OCI-LY3 (cell line): ENCODE data around the gene P2RX7.

Source experiments
- H2AFZ ChIP-seq: fragments of 200-600, 300-600 bp; shearing (Covaris generic); 2 replicates; pipeline ENCODE4 v1.6.0; 2014; ENCODE audit warnings: antibody characterized with exemption, low read depth, low read length
- H3K27ac ChIP-seq: fragments of 200-600, 300-600 bp; sonication (generic); 2 replicates; pipeline ENCODE4 v1.5.1; 2014; ENCODE audit warnings: mild to moderate bottlenecking, low read length, moderate library complexity, mixed read lengths
- H3K27me3 ChIP-seq: fragments of 200-600, 300-600 bp; sonication (generic); 2 replicates; pipeline ENCODE4 v1.6.1; 2014; ENCODE audit warnings: low read depth, low read length, mixed read lengths
- H3K36me3 ChIP-seq: fragments of 200-600, 300-600 bp; sonication (generic); replicated peaks from 2 replicates; pipeline ENCODE3; 2014; ENCODE audit warnings: low read depth, low read length, mixed read lengths
- H3K4me1 ChIP-seq: fragments of 300-600, 200-600 bp; sonication (generic); 2 replicates; pipeline ENCODE4 v1.6.1; 2014; ENCODE audit warnings: low read length, mixed read lengths
- H3K4me2 ChIP-seq: fragments of 200-600, 300-600 bp; sonication (generic); 2 replicates; pipeline ENCODE4 v1.6.1; 2014; ENCODE audit warnings: low read length, mixed read lengths
- H3K4me3 ChIP-seq: fragments of 300-600, 200-600 bp; sonication (generic); 2 replicates; pipeline ENCODE4 v1.5.1; 2014; ENCODE audit warnings: antibody characterized with exemption, mild to moderate bottlenecking, low read length, moderate library complexity
- H3K79me2 ChIP-seq: fragments of 300-600, 200-600 bp; shearing (Covaris generic); 2 replicates; pipeline ENCODE4 v1.6.1; 2014; ENCODE audit warnings: mild to moderate bottlenecking, low read length, mixed read lengths
- H3K9ac ChIP-seq: fragments of 300-600, 200-600 bp; shearing (Covaris generic); 2 replicates; pipeline ENCODE4 v1.6.0; 2014; ENCODE audit warnings: mild to moderate bottlenecking, low read length, moderate library complexity
- H3K9me3 ChIP-seq: fragments of 200-600, 300-600 bp; shearing (Covaris generic); 2 replicates; pipeline ENCODE4 v1.6.1; 2014; ENCODE audit warnings: low read length, mixed read lengths; ENCODE audit not compliant: insufficient read depth
- H4K20me1 ChIP-seq: fragments of 200-600, 300-600 bp; sonication (generic); 2 replicates; pipeline ENCODE4 v1.6.1; 2016; ENCODE audit warnings: low read length, mixed read lengths; ENCODE audit not compliant: insufficient read depth
- CTCF ChIP-seq: fragments of 200-600, 300-600 bp; sonication (generic); IDR thresholded peaks from 2 replicates; pipeline ENCODE4 v1.5.1; 2014; ENCODE audit warnings: antibody characterized with exemption, low read length, low read depth
- EZH2phosphoT487 ChIP-seq: fragments of 200-600 bp; shearing (Covaris generic); IDR thresholded peaks from 2 replicates; pipeline ENCODE4 v1.6.1; 2018; ENCODE audit warnings: antibody characterized with exemption, mixed run types, low read depth

The P2RX7 gene

GRCh38 chr12:121209221-121209620 lies 76.5 kb downstream of the P2RX7 start:
- Histone ChIP-seq H3K9ac (peak overlapping the region; percentile 72), H3K4me3 (peak overlapping the region; percentile 86)

GRCh38 chr12:121209624-121210572 lies 77.2 kb downstream of the P2RX7 start, which contains the start of gene P2RX4:
Gene P2RX4, plus strand, starts transcription at chr12:121210129. Its CDS starts 36 bp downstream, at chr12:121210165.
- Histone ChIP-seq H3K4me3 (peak within 1 kb of the TSS; percentile 86), H4K20me1 (no peaks in the 10 kb centered on the region), H3K36me3 (no peaks in the 10 kb centered on the region), H3K27me3 (no peaks in the 10 kb centered on the region), H3K9ac (peak within 1 kb of the TSS; percentile 72), H2AFZ (peak within 1 kb of the TSS; percentile 67), H3K9me3 (no peaks in the 10 kb centered on the region), H3K79me2 (peaks cover 5% of the 10 kb centered on the region), H3K4me2 (peak within 1 kb of the TSS; percentile 96), H3K27ac (peak within 1 kb of the TSS; percentile 10), H3K4me1 (peaks cover 10% of the 10 kb centered on the region)
- TF ChIP-seq EZH2phosphoT487 (no peak), CTCF (peak; percentile 69)

More at GRCh38 chr12:121209221-121209620, 76.5 kb downstream of the P2RX7 start:
- Histone ChIP-seq H3K4me2 (peak overlapping the region; percentile 96), H3K27me3 (no peaks in the 10 kb centered on the region), H3K36me3 (no peaks in the 10 kb centered on the region), H2AFZ (peak overlapping the region; percentile 67; the same call in 1 of the 2 replicates), H4K20me1 (no peaks in the 10 kb centered on the region), H3K27ac (no peak overlapping the region), H3K9me3 (no peaks in the 10 kb centered on the region), H3K4me1 (peaks cover 10% of the 10 kb centered on the region), H3K79me2 (peaks cover 5% of the 10 kb centered on the region)
- TF ChIP-seq EZH2phosphoT487, result no peak
- no peak for TF ChIP-seq CTCF

- no peak overlapping the region for H3K4me2 ChIP-seq
- H3K4me3 ChIP-seq, result no peak overlapping the region
- H3K4me1 ChIP-seq, result peaks cover 10% of the 10 kb centered on the region
- no peaks in the 10 kb centered on the region for H4K20me1 ChIP-seq
- H3K27me3 ChIP-seq, result no peaks in the 10 kb centered on the region
- no peak overlapping the region for H3K27ac ChIP-seq
- H3K79me2 ChIP-seq, result peaks cover 5% of the 10 kb centered on the region
- H3K9me3 ChIP-seq, result no peaks in the 10 kb centered on the region
- no peaks in the 10 kb centered on the region for H3K36me3 ChIP-seq
- no peak overlapping the region for H3K9ac ChIP-seq
- H2AFZ ChIP-seq, result no peak overlapping the region
- TF ChIP-seq CTCF (no peak), EZH2phosphoT487 (no peak)
Measured at GRCh38 chr12:121212875-121213274, 80.2 kb downstream of the P2RX7 start.

GRCh38 chr12:121214166-121214777 lies 81.6 kb downstream of the P2RX7 start:
- no peak overlapping the region for H3K27ac ChIP-seq

More at GRCh38 chr12:121214166-121214777, 81.6 kb downstream of the P2RX7 start:
- Histone ChIP-seq H3K9me3 (no peaks in the 10 kb centered on the region), H3K79me2 (peaks cover 5% of the 10 kb centered on the region), H2AFZ (no peak overlapping the region), H3K4me1 (peaks cover 8% of the 10 kb centered on the region), H3K27me3 (no peaks in the 10 kb centered on the region), H4K20me1 (no peaks in the 10 kb centered on the region), H3K4me3 (no peak overlapping the region), H3K9ac (no peak overlapping the region), H3K4me2 (no peak overlapping the region), H3K36me3 (no peaks in the 10 kb centered on the region)
- TF ChIP-seq EZH2phosphoT487 (no peak), CTCF (no peak)
